ENCODE results near the gene GMNN.
"Not testable (repeated sequence)": the region's sequence is repeated elsewhere in the genome, so short reads cannot be mapped to it uniquely, and the experiment has no call there.

GMNN gene

DNA sequence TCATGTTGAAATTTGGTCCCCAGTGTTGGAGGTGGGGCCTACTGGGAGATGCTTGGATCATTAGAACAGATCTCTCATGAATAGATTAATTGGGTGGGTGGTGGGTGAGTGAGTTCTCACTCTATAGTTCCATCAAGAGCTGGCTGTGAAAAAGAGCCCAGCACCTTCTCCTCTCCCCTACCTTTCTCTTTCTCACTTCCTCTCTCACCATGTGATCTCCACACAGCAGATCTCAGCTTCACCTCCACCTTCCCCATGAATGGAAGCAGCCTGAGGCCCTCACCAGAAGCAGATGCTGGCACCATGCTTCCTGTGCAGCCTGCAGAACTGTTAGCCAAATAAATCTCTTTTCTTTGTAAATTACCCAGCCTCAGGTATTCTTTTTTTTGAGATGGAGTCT is 12.9 kb upstream of the GMNN start:
- no peak for DNase-seq (ENCODE audit: low read depth)

DNA sequence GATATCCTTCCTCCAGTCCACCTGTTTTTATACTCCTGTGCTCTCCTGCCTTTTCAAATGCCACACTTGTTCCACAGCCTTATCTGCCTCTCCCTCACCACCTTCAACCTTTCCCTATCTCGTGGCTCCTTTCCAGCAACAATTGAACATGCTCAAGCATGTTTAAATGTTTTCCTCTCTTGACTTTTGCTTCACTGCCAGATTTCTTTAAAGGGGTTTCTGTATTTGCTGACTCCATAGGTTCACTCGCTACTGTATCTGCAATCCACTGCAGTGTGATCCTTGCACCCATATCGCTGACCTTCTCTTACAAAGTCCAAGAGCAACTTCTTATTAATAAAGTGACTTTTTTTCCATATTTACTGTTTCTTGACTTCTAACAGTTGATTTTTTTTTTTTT is 11.2 kb upstream of the GMNN start:
- no peak for DNase-seq (ENCODE audit: low read depth)

GRCh38 chr6:24764833-24765828 is 9.6 kb upstream of the GMNN start:
- not testable (repeated sequence) for DNase-seq (ENCODE audit: low read depth)

- DNase-seq (ENCODE audit: low read depth), result not testable (repeated sequence)
These were observed 8.8 kb upstream of the GMNN start for GRCh38 chr6:24765968-24766367.

- no peak for DNase-seq (ENCODE audit: low read depth)
These were observed 7.9 kb upstream of the GMNN start for GRCh38 chr6:24766680-24767462.

GRCh38 chr6:24768361-24768760 is 6.4 kb upstream of the GMNN start:
- DNase-seq (ENCODE audit: low read depth), result no peak

DNA sequence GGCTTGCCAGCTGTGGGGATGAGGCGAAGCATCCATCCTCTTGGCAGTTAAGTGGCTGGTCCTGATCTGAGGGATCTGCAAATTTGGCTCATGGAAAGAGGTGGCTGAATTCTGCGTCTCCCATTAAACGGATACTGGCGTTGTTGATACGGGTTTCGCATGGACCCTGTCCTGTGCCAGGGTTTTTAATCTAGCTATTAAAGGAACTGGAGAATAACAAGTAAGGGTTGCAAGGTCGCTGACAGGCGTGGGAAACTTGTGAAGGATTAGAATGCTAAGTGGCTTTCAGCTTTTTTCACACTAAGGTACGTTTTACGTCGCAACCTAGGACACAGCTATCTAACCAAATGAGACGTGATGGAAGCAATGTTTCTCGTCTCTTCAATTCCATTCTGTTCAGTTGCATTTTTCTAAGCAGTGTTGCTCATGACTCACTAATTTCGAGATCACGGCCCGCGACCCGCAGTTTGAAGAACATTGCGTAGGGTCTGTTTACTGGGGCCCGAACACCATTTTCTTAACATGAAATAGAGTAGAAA is 852 bp downstream of the GMNN start:
- peak; percentile 1 for DNase-seq (ENCODE audit: low read depth)

DNA sequence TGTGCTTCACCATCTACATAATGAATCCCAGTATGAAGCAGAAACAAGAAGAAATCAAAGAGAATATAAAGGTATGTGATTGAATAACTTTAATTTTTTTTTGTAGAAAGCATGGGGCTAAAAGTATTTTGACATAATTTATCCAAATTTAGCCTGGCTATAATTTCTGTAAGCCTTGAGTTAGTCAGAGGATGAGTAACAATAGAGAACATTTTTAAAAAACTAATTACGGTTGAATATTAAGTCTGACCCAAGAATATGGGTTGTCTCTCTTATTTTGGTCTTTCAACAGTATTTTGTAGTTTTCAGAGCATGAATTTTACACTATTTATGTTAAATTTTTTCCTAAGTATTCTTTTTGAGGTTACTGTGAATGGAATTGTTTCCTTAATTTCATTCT is 2.5 kb downstream of the GMNN start:
- DNase-seq (ENCODE audit: low read depth), result no peak

DNA sequence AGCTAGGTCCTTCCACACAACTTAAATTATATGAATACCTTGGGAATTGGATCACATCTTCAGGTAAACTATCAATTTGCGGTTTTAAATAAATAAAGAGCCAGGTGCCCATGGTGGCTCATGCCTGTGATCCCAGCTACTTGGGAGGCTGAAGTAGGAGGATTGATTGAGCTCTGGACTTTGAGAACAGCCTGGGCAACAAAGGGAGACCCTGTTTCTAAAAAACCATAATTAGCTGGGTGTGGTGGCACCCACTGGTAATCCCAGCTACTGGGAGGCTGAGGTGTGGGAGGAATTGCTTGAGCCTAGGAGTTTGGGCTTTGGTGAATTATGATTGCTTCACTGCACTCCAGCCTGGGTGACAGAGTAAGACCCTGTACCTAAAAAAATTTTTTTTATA is 3.4 kb downstream of the GMNN start:
- DNase-seq (ENCODE audit: low read depth), result no peak

- DNase-seq (ENCODE audit: low read depth), result no peak
These were observed 4.1 kb downstream of the GMNN start for GRCh38 chr6:24778878-24779277.

- no peak for DNase-seq (ENCODE audit: low read depth)
These were observed 4.8 kb downstream of the GMNN start for GRCh38 chr6:24779416-24780016.

DNA sequence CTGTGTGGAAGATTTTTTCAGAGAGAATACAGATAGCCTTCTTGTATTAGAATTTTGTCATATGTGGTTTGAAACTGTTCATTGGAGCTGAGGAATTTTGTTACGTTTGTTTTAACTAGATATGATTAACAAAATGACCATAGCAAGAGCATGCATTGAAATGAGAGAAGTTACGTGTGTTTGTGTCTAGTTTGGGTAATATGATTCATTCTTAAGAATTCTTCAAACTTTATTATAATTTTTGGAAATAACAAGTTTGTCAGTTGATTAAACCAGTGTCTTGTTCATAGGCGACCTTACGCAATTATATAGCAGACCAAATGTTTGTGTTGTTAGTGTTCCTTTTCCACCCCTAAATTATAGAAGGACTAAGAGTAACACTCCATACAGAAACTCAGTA is 5.5 kb downstream of the GMNN start:
- no peak for DNase-seq (ENCODE audit: low read depth)

- no peak for DNase-seq (ENCODE audit: low read depth)
These were observed 13.4 kb downstream of the GMNN start for GRCh38 chr6:24788031-24788665.

GRCh38 chr6:24795106-24795505 is 20.4 kb downstream of the GMNN start:
- no peak for DNase-seq (ENCODE audit: low read depth)

DNA sequence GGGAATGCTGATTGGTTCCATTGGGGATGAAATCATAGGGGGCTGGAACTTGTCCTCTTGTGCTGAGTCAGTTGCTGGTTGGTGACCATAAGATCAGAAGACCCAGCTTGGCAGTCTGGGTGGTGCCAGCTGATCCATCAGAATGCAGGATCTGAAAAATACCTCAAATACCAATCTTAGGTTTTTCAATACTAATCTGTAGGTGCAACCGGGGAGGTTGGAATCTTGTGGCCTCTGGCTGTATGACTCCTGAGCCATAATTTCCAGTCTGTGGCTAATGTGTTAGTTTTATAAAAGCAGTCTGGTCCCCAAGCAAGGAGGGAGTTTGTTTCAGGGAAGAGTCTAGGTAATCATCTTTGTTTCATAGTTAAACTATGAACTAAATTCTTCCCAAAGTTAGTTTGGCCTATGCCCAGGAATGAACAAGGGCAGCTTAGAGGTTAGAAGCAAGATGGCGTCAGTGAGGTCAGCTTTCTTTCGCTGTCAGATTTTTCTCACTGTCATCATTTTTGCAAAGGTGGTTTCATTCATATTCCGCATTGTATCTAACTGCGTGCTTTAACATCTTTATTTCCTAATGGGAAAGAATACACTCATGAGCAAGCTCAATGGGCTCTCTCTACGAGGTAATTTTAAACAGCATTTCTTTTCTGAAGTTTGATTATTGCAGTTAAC is 22.0 kb downstream of the GMNN start:
- no peak for DNase-seq (ENCODE audit: low read depth)

GRCh38 chr6:24797596-24798216 is 23.0 kb downstream of the GMNN start:
- DNase-seq (ENCODE audit: low read depth), result no peak

- DNase-seq (ENCODE audit: low read depth), result no peak
These were observed 24.2 kb downstream of the GMNN start, which contains the start of gene ARMH2 for GRCh38 chr6:24798740-24799540. TSS of gene ARMH2 (minus strand) at chr6:24798917. CDS start at chr6:24798857, 60 bp downstream.

DNA sequence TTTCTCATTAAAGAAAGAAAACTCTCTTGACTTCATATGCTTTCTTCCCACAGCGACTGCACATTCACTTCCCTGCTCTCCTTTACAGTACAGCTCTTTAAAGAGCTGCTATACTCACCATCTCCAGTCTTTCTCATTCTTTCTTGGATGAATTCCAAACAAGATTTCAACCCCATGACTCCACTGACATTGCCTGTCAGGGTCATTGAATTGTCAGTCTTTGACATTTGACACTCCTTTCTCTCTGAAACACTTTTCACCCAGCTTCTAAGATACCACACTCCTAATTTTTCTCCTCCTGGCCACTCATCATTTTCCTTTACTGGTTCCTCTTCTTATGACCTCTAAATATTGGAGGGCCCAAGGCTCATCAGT is 24.8 kb downstream of the GMNN start:
- DNase-seq (ENCODE audit: low read depth), result no peak

- no peak for DNase-seq (ENCODE audit: low read depth)
These were observed 27.7 kb downstream of the GMNN start for GRCh38 chr6:24802271-24803059.
